ENCODE measurements around the gene PIK3C2G.

GRCh38 chr12:18683327-18684013 is 422.2 kb downstream of the PIK3C2G start:
- TF ChIP-seq RARB (CRISPR knock-in tag; IDR thresholded peaks at IDR 0.05) = no peak
- TF ChIP-seq ARNTL (CRISPR knock-in tag; IDR thresholded peaks at IDR 0.05; ENCODE audit: borderline replicate concordance, low read depth) = no peak
- no peak for TF ChIP-seq GLIS3 (CRISPR knock-in tag; IDR thresholded peaks at IDR 0.05)
- no peak for TF ChIP-seq SNAI2 (CRISPR knock-in tag; IDR thresholded peaks at IDR 0.05)
- no peak for TF ChIP-seq ZC3H10 (CRISPR knock-in tag; IDR thresholded peaks at IDR 0.05)
- no peak for TF ChIP-seq BACH2 (CRISPR knock-in tag; IDR thresholded peaks at IDR 0.05; ENCODE audit: borderline replicate concordance)
- TF ChIP-seq ZNF70 (CRISPR knock-in tag; IDR thresholded peaks at IDR 0.05) = no peak

All from SK-N-SH treated with all-trans-retinoic acid at 6 μM for 48 hours (cell line).